ENCODE data around the gene CDK10.
A peak's percentile ranks its signal among the peaks of the same experiment; 100 is the strongest.
"Not testable (repeated sequence)": the region's sequence is repeated elsewhere in the genome, so short reads cannot be mapped to it uniquely, and the experiment has no call there.

Gene CDK10

GRCh38 chr16:89693931-89694783 is 7.7 kb downstream of the CDK10 start:
- TF ChIP-seq, protein P1, sequence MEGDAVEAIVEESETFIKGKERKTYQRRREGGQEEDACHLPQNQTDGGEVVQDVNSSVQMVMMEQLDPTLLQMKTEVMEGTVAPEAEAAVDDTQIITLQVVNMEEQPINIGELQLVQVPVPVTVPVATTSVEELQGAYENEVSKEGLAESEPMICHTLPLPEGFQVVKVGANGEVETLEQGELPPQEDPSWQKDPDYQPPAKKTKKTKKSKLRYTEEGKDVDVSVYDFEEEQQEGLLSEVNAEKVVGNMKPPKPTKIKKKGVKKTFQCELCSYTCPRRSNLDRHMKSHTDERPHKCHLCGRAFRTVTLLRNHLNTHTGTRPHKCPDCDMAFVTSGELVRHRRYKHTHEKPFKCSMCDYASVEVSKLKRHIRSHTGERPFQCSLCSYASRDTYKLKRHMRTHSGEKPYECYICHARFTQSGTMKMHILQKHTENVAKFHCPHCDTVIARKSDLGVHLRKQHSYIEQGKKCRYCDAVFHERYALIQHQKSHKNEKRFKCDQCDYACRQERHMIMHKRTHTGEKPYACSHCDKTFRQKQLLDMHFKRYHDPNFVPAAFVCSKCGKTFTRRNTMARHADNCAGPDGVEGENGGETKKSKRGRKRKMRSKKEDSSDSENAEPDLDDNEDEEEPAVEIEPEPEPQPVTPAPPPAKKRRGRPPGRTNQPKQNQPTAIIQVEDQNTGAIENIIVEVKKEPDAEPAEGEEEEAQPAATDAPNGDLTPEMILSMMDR (IDR thresholded peaks at IDR 0.05; ENCODE audit: extremely low read depth, missing control alignments), result no peak
- no peak for DNase-seq (ENCODE audit: low spot score)

GRCh38 chr16:89694784-89695085 is 8.2 kb downstream of the CDK10 start:
- DNase-seq (ENCODE audit: low spot score), result not testable (repeated sequence)

GRCh38 chr16:89695086-89695874 is 8.8 kb downstream of the CDK10 start:
- no peak for DNase-seq (ENCODE audit: low spot score)
- TF ChIP-seq, protein P1 (IDR thresholded peaks at IDR 0.05; ENCODE audit: extremely low read depth, missing control alignments), result no peak

GRCh38 chr16:89695875-89696669 is 9.6 kb downstream of the CDK10 start:
- DNase-seq (ENCODE audit: low spot score), result no peak

DNA sequence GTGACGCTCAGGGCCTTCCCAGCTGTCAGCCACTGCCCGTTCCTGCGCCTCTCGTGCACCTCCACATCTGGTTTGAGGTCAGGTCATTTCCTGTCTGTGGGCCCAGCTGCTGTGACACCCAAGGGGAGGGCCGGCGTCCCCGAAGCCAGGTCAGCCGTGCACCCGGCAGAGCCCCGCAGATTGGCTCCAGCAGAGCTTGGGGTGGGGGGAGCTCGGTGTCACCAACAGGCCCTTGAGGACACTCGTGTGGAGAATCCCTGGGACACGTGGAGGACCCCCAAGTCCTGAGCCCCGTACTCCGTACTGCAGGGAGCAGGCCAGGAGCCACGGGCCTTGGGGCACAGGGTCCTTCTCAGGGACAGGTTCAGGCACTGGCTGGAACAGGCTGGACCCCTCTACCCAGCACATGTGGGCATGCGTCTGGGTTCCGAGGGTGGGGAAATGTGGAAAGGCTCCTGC is 10.2 kb downstream of the CDK10 start:
- TF ChIP-seq, protein P1 (IDR thresholded peaks at IDR 0.05; ENCODE audit: extremely low read depth, missing control alignments), result no peak
- peak; percentile 77 for DNase-seq (ENCODE audit: low spot score)

More at GRCh38 chr16:89695875-89696669, 9.6 kb downstream of the CDK10 start:
- TF ChIP-seq, protein P1 (IDR thresholded peaks at IDR 0.05; ENCODE audit: extremely low read depth, missing control alignments), result no peak

DNA sequence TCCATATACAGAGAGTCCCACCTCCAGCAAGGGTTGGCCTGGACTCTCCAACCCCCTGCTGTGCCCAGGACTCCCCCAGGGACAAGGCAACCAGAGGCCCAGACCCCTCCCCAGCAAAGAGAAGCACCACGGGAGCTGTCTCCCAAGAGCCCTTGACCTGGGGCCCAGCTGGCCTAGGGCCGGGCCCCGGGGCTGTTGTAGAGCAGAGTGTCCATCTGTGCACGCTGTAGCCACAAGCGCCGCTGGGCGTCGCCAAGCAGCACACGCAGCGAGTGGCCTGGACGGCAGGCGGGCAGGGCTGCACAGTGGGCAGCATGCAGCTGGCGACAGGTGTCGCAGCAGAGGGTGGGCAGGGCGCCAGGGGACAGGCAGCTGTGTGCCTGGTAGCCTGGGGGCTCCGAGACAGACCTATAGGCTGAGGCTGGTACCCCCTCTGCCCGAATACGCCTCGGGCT is 10.7 kb downstream of the CDK10 start:
- no peak for DNase-seq (ENCODE audit: low spot score)
- TF ChIP-seq, protein P1 (IDR thresholded peaks at IDR 0.05; ENCODE audit: extremely low read depth, missing control alignments), result no peak

GRCh38 chr16:89697616-89698331 is 11.3 kb downstream of the CDK10 start:
- DNase-seq (ENCODE audit: low spot score), result no peak
- TF ChIP-seq, protein P1 (IDR thresholded peaks at IDR 0.05; ENCODE audit: extremely low read depth, missing control alignments), result no peak

DNA sequence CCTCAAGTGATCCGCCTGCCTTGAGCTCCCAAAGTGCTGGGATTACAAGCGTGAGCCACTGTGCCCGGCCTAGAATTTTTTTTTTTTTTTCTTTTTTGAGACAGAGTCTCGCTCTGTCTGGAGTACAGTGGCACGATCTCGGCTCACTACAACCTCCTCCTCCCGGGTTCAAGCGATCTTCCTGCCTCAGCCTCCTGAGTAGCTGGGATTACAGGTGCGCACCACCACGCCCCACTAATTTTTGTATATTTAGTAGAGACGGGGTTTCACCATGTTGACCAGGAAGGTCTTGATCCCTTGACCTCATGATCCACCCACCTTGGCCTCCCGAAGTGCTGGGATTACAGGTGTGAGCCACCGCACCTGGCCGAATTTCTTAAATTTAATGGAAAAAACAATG is 12.2 kb downstream of the CDK10 start:
- DNase-seq (ENCODE audit: low spot score), result not testable (repeated sequence)

GRCh38 chr16:89699629-89700099 is 13.2 kb downstream of the CDK10 start:
- DNase-seq (ENCODE audit: low spot score), result not testable (repeated sequence)
